ENCODE results near the gene DEFB115. TPM values are rescaled to one million over a fixed set of nuclear protein-coding genes. Genes with fewer than 3 reads are reported as not detected.

Gene DEFB115
- total and polyA plus RNA-seq, 2 of the 13 experiments (the other 11 are each of a cell fraction or from before 2014, with no cell fraction given) = not detected

GRCh38 chr20:31236953-31237352 is 20.5 kb upstream of the DEFB115 start:
- ChIA-PET CTCF (ENCODE audit: low intra/inter-chr PET ratio, low total read pairs) (no interaction called here), POLR2A (no interaction called here)
- no TSS peak for BruUV-seq (replicated peaks)
- Histone ChIP-seq H3K4me3 (replicated peaks in 1 of 3; ENCODE audit: insufficient read depth in 1 of 3, low read depth in 2 of 3, low read length in 3 of 3) (no peak overlapping the region), H3K27ac (ENCODE audit: extremely low read length, insufficient read depth, low read length) (no peak overlapping the region), H3K27me3 (ENCODE audit: control insufficient read depth in 1 of 2, insufficient read depth in 2 of 2, low read length in 2 of 2) (no peaks in the 10 kb centered on the region), H3K36me3 (replicated peaks in 1 of 2; ENCODE audit: control insufficient read depth in 1 of 2, insufficient read depth in 2 of 2, low read length in 2 of 2) (no peaks in the 10 kb centered on the region), H3K4me2 (ENCODE audit: low read depth, low read length) (no peak overlapping the region), H3K4me1 (ENCODE audit: insufficient read depth, low read length) (no peaks in the 10 kb centered on the region), H2AFZ (ENCODE audit: low read length) (no peak overlapping the region), H3K9me3 (ENCODE audit: low read length) (peaks cover 100% of the 10 kb centered on the region), H4K20me1 (ENCODE audit: insufficient read depth, low read length) (no peaks in the 10 kb centered on the region), H3K9ac (ENCODE audit: insufficient read depth, low read depth, low read length) (no peak overlapping the region), H3K79me2 (ENCODE audit: insufficient read depth, low read length) (no peaks in the 10 kb centered on the region)
- ATAC-seq (no peak), FAIRE-seq (no peak), DNase-seq (ENCODE audit: low spot score) (no peak)
- WGBS (ENCODE audit: low lambda C conversion rate) = 3% methylated on average over 10 of the region's 10 CpGs
- TF ChIP-seq PHB2 (IDR thresholded peaks at IDR 0.05; ENCODE audit: partially characterized antibody) = peak; percentile 12
- no peak for TF ChIP-seq KDM3A (CRISPR knock-in tag; IDR thresholded peaks at IDR 0.05; ENCODE audit: low read depth)
- TF ChIP-seq ZNF614 (CRISPR knock-in tag; IDR thresholded peaks at IDR 0.05; ENCODE audit: borderline replicate concordance) = no peak
- TF ChIP-seq SOX6 (IDR thresholded peaks at IDR 0.05) = 0 out of 2 replicates have a peak, but pooled peaks have one; percentile 12
- TF ChIP-seq SOX6 (CRISPR knock-in tag; IDR thresholded peaks at IDR 0.05) = no peak
- TF ChIP-seq FOXA1 (IDR thresholded peaks at IDR 0.05) = peak; percentile 7; the same call in 1 of the 2 replicates
- TF ChIP-seq FOXA1 (CRISPR knock-in tag; IDR thresholded peaks at IDR 0.05) = no peak
- TF ChIP-seq ZSCAN21 (CRISPR knock-in tag; IDR thresholded peaks at IDR 0.05; ENCODE audit: borderline replicate concordance) = no peak
- intact Hi-C loops (cut with micrococcal nuclease; ENCODE audit: unreplicated experiment) = no loop called here
- in situ Hi-C loops (cut with HindIII; ENCODE audit: extremely low pct_ligation_motif_present, low pct_unique_long_range_greater_than_20kb) = no loop called here

GRCh38 chr20:31237763-31238162 is 19.7 kb upstream of the DEFB115 start:
- Histone ChIP-seq H2AFZ (ENCODE audit: low read length) (no peak overlapping the region), H4K20me1 (ENCODE audit: insufficient read depth, low read length) (no peaks in the 10 kb centered on the region), H3K9ac (ENCODE audit: insufficient read depth, low read depth, low read length) (no peak overlapping the region), H3K9me3 (ENCODE audit: low read length) (peaks cover 100% of the 10 kb centered on the region), H3K4me1 (ENCODE audit: insufficient read depth, low read length) (no peaks in the 10 kb centered on the region), H3K27ac (ENCODE audit: extremely low read length, insufficient read depth, low read length) (no peak overlapping the region), H3K36me3 (replicated peaks in 1 of 2; ENCODE audit: control insufficient read depth in 1 of 2, insufficient read depth in 2 of 2, low read length in 2 of 2) (no peaks in the 10 kb centered on the region), H3K27me3 (ENCODE audit: control insufficient read depth in 1 of 2, insufficient read depth in 2 of 2, low read length in 2 of 2) (no peaks in the 10 kb centered on the region), H3K4me3 (replicated peaks in 1 of 3; ENCODE audit: insufficient read depth in 1 of 3, low read depth in 2 of 3, low read length in 3 of 3) (no peak overlapping the region), H3K4me2 (ENCODE audit: low read depth, low read length) (no peak overlapping the region), H3K79me2 (ENCODE audit: insufficient read depth, low read length) (no peaks in the 10 kb centered on the region)
- ChIA-PET POLR2A (no interaction called here), CTCF (ENCODE audit: low intra/inter-chr PET ratio, low total read pairs) (no interaction called here)
- in situ Hi-C loops (cut with HindIII; ENCODE audit: extremely low pct_ligation_motif_present, low pct_unique_long_range_greater_than_20kb) (no loop called here), intact Hi-C loops (cut with micrococcal nuclease; ENCODE audit: unreplicated experiment) (no loop called here)
- BruUV-seq (replicated peaks) = no TSS peak
- FAIRE-seq (no peak), DNase-seq (ENCODE audit: low spot score) (no peak), ATAC-seq (no peak)
- WGBS (ENCODE audit: low lambda C conversion rate) = 3% methylated on average over 6 of the region's 6 CpGs
- TF ChIP-seq RNF2 (conservative IDR thresholded peaks at IDR 0.05; ENCODE audit: low read depth) (no peak), PRDM15 (CRISPR knock-in tag; IDR thresholded peaks at IDR 0.05) (peak; percentile 56), RAD51 (IDR thresholded peaks at IDR 0.05; ENCODE audit: borderline replicate concordance) (peak; percentile 16; the same call in 1 of the 2 replicates), TOPORS (CRISPR knock-in tag; IDR thresholded peaks at IDR 0.05) (no peak), PLRG1 (conservative IDR thresholded peaks at IDR 0.05) (0 out of 2 replicates have a peak, but pooled peaks have one; percentile 68), HCFC1 (IDR thresholded peaks at IDR 0.05; ENCODE audit: low read depth, low read length) (no peak)
